ENCODE measurements around the gene VPS8.

Gene VPS8

GRCh38 chr3:184842433-184842832 lies 30.5 kb downstream of the VPS8 start:
- H3K36me3 ChIP-seq (ENCODE audit: low read length): peaks cover 6% of the 10 kb centered on the region
- H3K4me3 ChIP-seq (ENCODE audit: insufficient read depth, low read length, poor library complexity, severe bottlenecking): no peak overlapping the region
- no peak overlapping the region for H3K9ac ChIP-seq (ENCODE audit: low read length)
- H3K27me3 ChIP-seq (ENCODE audit: low read length): no peaks in the 10 kb centered on the region
- no peaks in the 10 kb centered on the region for H3K9me2 ChIP-seq (replicated peaks; ENCODE audit: insufficient read depth, low read length)
- no peaks in the 10 kb centered on the region for H3F3A ChIP-seq (ENCODE audit: insufficient read depth)
- no peaks in the 10 kb centered on the region for H4K20me1 ChIP-seq (ENCODE audit: low read depth, low read length)
- H2AFZ ChIP-seq (ENCODE audit: low read depth, low read length, severe bottlenecking): no peak overlapping the region
- H3K79me2 ChIP-seq (ENCODE audit: insufficient read depth, low read length): no peaks in the 10 kb centered on the region
- TF ChIP-seq EZH2phosphoT487 (conservative IDR thresholded peaks at IDR 0.05; ENCODE audit: low read length) (no peak), CTCF (IDR thresholded peaks at IDR 0.05; ENCODE audit: insufficient read depth, low read length, poor library complexity, severe bottlenecking) (no peak)
- no peak overlapping the region for H3K4me2 ChIP-seq (ENCODE audit: low read depth, low read length, poor library complexity, severe bottlenecking)
- H3K9me3 ChIP-seq (ENCODE audit: insufficient read depth, low read length): no peaks in the 10 kb centered on the region
- H3K27ac ChIP-seq (ENCODE audit: low read depth, low read length): no peak overlapping the region

- Histone ChIP-seq H2AFZ (ENCODE audit: low read depth, low read length, severe bottlenecking) (no peak overlapping the region), H3K9me2 (replicated peaks; ENCODE audit: insufficient read depth, low read length) (no peaks in the 10 kb centered on the region), H3K4me3 (ENCODE audit: insufficient read depth, low read length, poor library complexity, severe bottlenecking) (no peak overlapping the region), H4K20me1 (ENCODE audit: low read depth, low read length) (no peaks in the 10 kb centered on the region), H3K27ac (ENCODE audit: low read depth, low read length) (no peak overlapping the region), H3K79me2 (ENCODE audit: insufficient read depth, low read length) (no peaks in the 10 kb centered on the region), H3K36me3 (ENCODE audit: low read length) (peaks cover 5% of the 10 kb centered on the region), H3K27me3 (ENCODE audit: low read length) (no peaks in the 10 kb centered on the region), H3K9ac (ENCODE audit: low read length) (no peak overlapping the region), H3K4me2 (ENCODE audit: low read depth, low read length, poor library complexity, severe bottlenecking) (no peak overlapping the region), H3K9me3 (ENCODE audit: insufficient read depth, low read length) (no peaks in the 10 kb centered on the region), H3F3A (ENCODE audit: insufficient read depth) (no peaks in the 10 kb centered on the region)
- TF ChIP-seq EZH2phosphoT487 (conservative IDR thresholded peaks at IDR 0.05; ENCODE audit: low read length) (no peak), CTCF (IDR thresholded peaks at IDR 0.05; ENCODE audit: insufficient read depth, low read length, poor library complexity, severe bottlenecking) (no peak)
Measured at GRCh38 chr3:184845819-184846218, 33.9 kb downstream of the VPS8 start.

GRCh38 chr3:184846496-184846895 lies 34.5 kb downstream of the VPS8 start:
- H3K9me2 ChIP-seq (replicated peaks; ENCODE audit: insufficient read depth, low read length): no peaks in the 10 kb centered on the region
- no peak overlapping the region for H3K27ac ChIP-seq (ENCODE audit: low read depth, low read length)
- H3K79me2 ChIP-seq (ENCODE audit: insufficient read depth, low read length): no peaks in the 10 kb centered on the region
- H3K4me3 ChIP-seq (ENCODE audit: insufficient read depth, low read length, poor library complexity, severe bottlenecking): no peak overlapping the region
- H3F3A ChIP-seq (ENCODE audit: insufficient read depth): no peaks in the 10 kb centered on the region
- H4K20me1 ChIP-seq (ENCODE audit: low read depth, low read length): no peaks in the 10 kb centered on the region
- no peaks in the 10 kb centered on the region for H3K27me3 ChIP-seq (ENCODE audit: low read length)
- H3K36me3 ChIP-seq (ENCODE audit: low read length): no peaks in the 10 kb centered on the region
- no peaks in the 10 kb centered on the region for H3K9me3 ChIP-seq (ENCODE audit: insufficient read depth, low read length)
- H3K4me2 ChIP-seq (ENCODE audit: low read depth, low read length, poor library complexity, severe bottlenecking): no peak overlapping the region
- TF ChIP-seq EZH2phosphoT487 (conservative IDR thresholded peaks at IDR 0.05; ENCODE audit: low read length) (no peak), CTCF (IDR thresholded peaks at IDR 0.05; ENCODE audit: insufficient read depth, low read length, poor library complexity, severe bottlenecking) (no peak)
- no peak overlapping the region for H3K9ac ChIP-seq (ENCODE audit: low read length)
- no peak overlapping the region for H2AFZ ChIP-seq (ENCODE audit: low read depth, low read length, severe bottlenecking)

All from SU-DHL-6 (cell line).